ENCODE results near the gene ARID4B.

GRCh38 chr1:235246022-235246948 is 81.7 kb downstream of the ARID4B start:
- TF ChIP-seq POLR2AphosphoS5 (IDR thresholded peaks at IDR 0.05) (no peak), CTCF (IDR thresholded peaks at IDR 0.05) (no peak)

All from gastroesophageal sphincter (tissue), 3 donors.